Breast epithelium (tissue), 3 donors: ENCODE data around the gene MROH2A.

Experiments
- CTCF ChIP-seq, 3 donors: fragments of 450-650 bp; IDR thresholded peaks; one replicate each; pipeline ENCODE4 v1.5.1; 2016 to 2017; ENCODE audit warnings: antibody characterized with exemption in 3 of 3, mild to moderate bottlenecking in 3 of 3, moderate library complexity in 3 of 3
- POLR2A ChIP-seq: fragments of 450-650 bp; IDR thresholded peaks from one replicate; pipeline ENCODE4 v1.6.1; 2016; ENCODE audit warnings: antibody characterized with exemption, mild to moderate bottlenecking, moderate library complexity
- POLR2AphosphoS5 ChIP-seq, 3 donors: sonication (generic); formaldehyde crosslinking; IDR thresholded peaks; one replicate each; pipeline ENCODE4 v1.6.1; 2017; ENCODE audit warnings: antibody characterized with exemption in 3 of 3

GRCh38 chr2:233778030-233778429, at the start of gene MROH2A:
- TF ChIP-seq CTCF (IDR thresholded peaks at IDR 0.05): no peak
- TF ChIP-seq POLR2AphosphoS5 (IDR thresholded peaks at IDR 0.05): no peak
- no peak for TF ChIP-seq POLR2A
